Stimulated activated CD8-positive, alpha-beta memory T cell treated with anti-CD3 and anti-CD28 coated beads, Interleukin-7, amount 100 ng/mL, for 48 hours (primary cell): ENCODE measurements around the gene LMTK2.
A peak's percentile ranks its signal among the peaks of the same experiment; 100 is the strongest.

Experiments used
- DNase-seq, 2 donors: peaks; one replicate each; pipeline ENCODE4 v3.0.0-alpha.2; 2020; ENCODE audit warnings: low read depth in 1 of 2; ENCODE audit errors: extremely low read depth in 1 of 2

LMTK2 gene

GRCh38 chr7:98135984-98136383 is 29.3 kb downstream of the LMTK2 start:
- DNase-seq, result no peak

- no peak for DNase-seq
Measured at GRCh38 chr7:98136423-98136822, 29.8 kb downstream of the LMTK2 start.

- DNase-seq, result no peak
Measured at GRCh38 chr7:98137134-98137825, 30.6 kb downstream of the LMTK2 start.

- DNase-seq, result no peak
Measured at GRCh38 chr7:98137826-98138151, 31.1 kb downstream of the LMTK2 start.

- no peak for DNase-seq
Measured at GRCh38 chr7:98138672-98139071, 32.0 kb downstream of the LMTK2 start.

GRCh38 chr7:98142658-98143057 is 36.0 kb downstream of the LMTK2 start:
- no peak for DNase-seq

GRCh38 chr7:98148607-98149006 is 41.9 kb downstream of the LMTK2 start:
- DNase-seq, result no peak

GRCh38 chr7:98149116-98149692 is 42.5 kb downstream of the LMTK2 start:
- no peak for DNase-seq

- no peak for DNase-seq
Measured at GRCh38 chr7:98151884-98152283, 45.2 kb downstream of the LMTK2 start.

GRCh38 chr7:98156700-98157099 is 50.0 kb downstream of the LMTK2 start:
- DNase-seq, result no peak

GRCh38 chr7:98157761-98158160 is 51.1 kb downstream of the LMTK2 start:
- DNase-seq, result no peak

- no peak for DNase-seq
Measured at GRCh38 chr7:98162758-98163157, 56.1 kb downstream of the LMTK2 start.

GRCh38 chr7:98163269-98163668 is 56.6 kb downstream of the LMTK2 start:
- DNase-seq, result no peak

GRCh38 chr7:98163704-98164494 is 57.2 kb downstream of the LMTK2 start:
- DNase-seq, result no peak

GRCh38 chr7:98165827-98166667 is 59.4 kb downstream of the LMTK2 start:
- peak; percentile 11 to 23 for DNase-seq

- no peak for DNase-seq
Measured at GRCh38 chr7:98166668-98166970, 60.0 kb downstream of the LMTK2 start.

- DNase-seq, result no peak
Measured at GRCh38 chr7:98167653-98168052, 61.0 kb downstream of the LMTK2 start.

GRCh38 chr7:98168181-98168903 is 61.7 kb downstream of the LMTK2 start:
- DNase-seq, result peak in 1 of 2 donors; percentile 47

- no peak for DNase-seq
Measured at GRCh38 chr7:98168904-98169621, 62.4 kb downstream of the LMTK2 start.

- DNase-seq, result no peak
Measured at GRCh38 chr7:98170966-98171365, 64.3 kb downstream of the LMTK2 start.
